Measurements from ENCODE around the gene CACNA1I. TPM values are rescaled to one million over a fixed set of nuclear protein-coding genes. Genes with fewer than 3 reads are reported as not detected.

CACNA1I gene
- total and polyA plus RNA-seq, 2 of the 8 experiments (the other 6 are each of a cell fraction or from before 2014, with no cell fraction given): 0.77 to 1.2 TPM

DNA sequence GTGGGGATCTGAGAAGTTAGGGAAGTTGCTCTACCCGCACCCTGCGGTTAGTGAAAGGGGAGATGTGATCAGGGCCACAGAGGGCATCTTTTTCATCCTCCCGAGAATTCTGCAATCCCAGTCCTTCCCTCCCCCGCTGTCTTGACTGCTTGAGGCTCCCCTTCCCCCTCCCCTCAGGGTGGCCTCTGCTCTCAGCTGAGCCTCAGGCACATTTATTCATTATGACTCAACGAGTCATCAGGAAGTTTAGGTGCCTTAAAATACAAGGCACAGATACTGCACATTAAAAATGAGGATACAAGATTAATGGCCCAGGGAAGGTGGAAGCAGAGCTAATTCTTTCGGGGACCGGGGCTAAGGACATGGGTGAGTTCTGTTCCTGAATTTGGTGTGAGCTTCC, 104.0 kb downstream of the CACNA1I start:
- Histone ChIP-seq H2BK120ac (replicated peaks; ENCODE audit: low read depth, low read length) (no peak overlapping the region), H4K8ac (ENCODE audit: extremely low read depth, insufficient read depth, low read length) (no peak overlapping the region), H3K9ac (replicated peaks in 1 of 4; ENCODE audit: extremely low read depth in 1 of 4, low read depth in 3 of 4, low read length in 3 of 4) (no peak overlapping the region), H2BK12ac (ENCODE audit: low read depth, low read length) (no peak overlapping the region), H3K4ac (replicated peaks; ENCODE audit: insufficient read length, low read depth, low read length) (no peak overlapping the region), H3K23ac (ENCODE audit: insufficient read length) (no peak overlapping the region), H3K23me2 (ENCODE audit: low read depth, low read length) (peaks cover 1% of the 10 kb centered on the region; the same call in 1 of the 2 replicates), H3K79me1 (ENCODE audit: low read depth, low read length) (no peaks in the 10 kb centered on the region), H2AK5ac (ENCODE audit: low read depth, low read length) (no peak overlapping the region), H2AFZ (ENCODE audit: low read length) (no peak overlapping the region), H3K27me3 (replicated peaks in 1 of 4; ENCODE audit: control insufficient read depth in 3 of 4, extremely low read depth in 1 of 4, insufficient read depth in 3 of 4, low read length in 3 of 4) (no peaks in the 10 kb centered on the region), H3K14ac (ENCODE audit: insufficient read length) (no peak overlapping the region), H3K4me2 (ENCODE audit: insufficient read depth in 1 of 2, low read depth in 2 of 2, low read length in 2 of 2) (no peak overlapping the region), H3K4me1 (replicated peaks in 1 of 4; ENCODE audit: control insufficient read depth in 3 of 4, insufficient read depth in 4 of 4, low read length in 3 of 4) (peaks cover 0 to 6% (median 2%) of the 10 kb centered on the region in 4 experiments; a peak in 2 of 7 replicates), H3K9me3 (ENCODE audit: insufficient read depth in 2 of 2, low read depth in 1 of 2, low read length in 1 of 2) (peaks cover 12 to 18% of the 10 kb centered on the region in 2 experiments), H2BK20ac (ENCODE audit: low read length) (no peak overlapping the region), H3K4me3 (ENCODE audit: extremely low read depth in 1 of 4, insufficient read depth in 2 of 4, low read depth in 3 of 4, low read length in 4 of 4) (no peak overlapping the region), H3K36me3 (ENCODE audit: control insufficient read depth in 2 of 4, insufficient read depth in 4 of 4, low read length in 3 of 4) (peaks cover 0 to 9% (median 2%) of the 10 kb centered on the region in 4 experiments; a peak in 3 of 8 replicates), H3K79me2 (ENCODE audit: control insufficient read depth in 1 of 2, insufficient read depth in 2 of 2, low read length in 2 of 2) (no peaks in the 10 kb centered on the region), H4K20me1 (replicated peaks in 1 of 2; ENCODE audit: control insufficient read depth in 1 of 2, insufficient read depth in 2 of 2, low read length in 2 of 2) (no peaks in the 10 kb centered on the region), H2BK15ac (ENCODE audit: low read length) (no peak overlapping the region), H4K5ac (ENCODE audit: insufficient read length, low read depth, low read length) (no peak overlapping the region), H3K56ac (replicated peaks; ENCODE audit: insufficient read length, low read depth, low read length) (no peak overlapping the region), H3K27ac (ENCODE audit: low read depth, low read length) (no peak overlapping the region), H3K18ac (ENCODE audit: extremely low read depth, low read length) (no peak overlapping the region), H2BK5ac (ENCODE audit: low read depth, low read length) (no peak overlapping the region), H4K91ac (replicated peaks; ENCODE audit: insufficient read length, low read length) (no peak overlapping the region)
- POLR2A ChIA-PET (ENCODE audit: partially characterized antibody): no interaction called here
- FAIRE-seq: no peak
- WGBS, 2 experiments (ENCODE audit: extremely low coverage in 1 of 2, insufficient coverage in 1 of 2, insufficient read length in 1 of 2, insufficient replicate concordance in 2 of 2, low coverage in 1 of 2, low lambda C conversion rate in 2 of 2, missing lambda C conversion rate in 1 of 2): 75% methylated on average over 7 of the region's 7 CpGs; no CpG with 5 or more reads in 1 of the 2 experiments
- CTCF ChIA-PET (ENCODE audit: partially characterized antibody): interaction anchor here (0.7 to 1.4 kb wide), 2 partner anchors 13 to 52 kb away, joined by 3 read pairs; no protein-coding TSS in a partner anchor
- DNase-seq (ENCODE audit: low read depth in 1 of 2, low spot score in 2 of 2): no peak
- TF ChIP-seq BACH1 (IDR thresholded peaks at IDR 0.05; ENCODE audit: low read length): no peak
- no peak for TF ChIP-seq NRF1 (IDR thresholded peaks at IDR 0.05; ENCODE audit: low read depth, low read length)
